ENCODE results near the gene RPS19BP1.
A peak's percentile ranks its signal among the peaks of the same experiment; 100 is the strongest.

RPS19BP1 gene

DNA sequence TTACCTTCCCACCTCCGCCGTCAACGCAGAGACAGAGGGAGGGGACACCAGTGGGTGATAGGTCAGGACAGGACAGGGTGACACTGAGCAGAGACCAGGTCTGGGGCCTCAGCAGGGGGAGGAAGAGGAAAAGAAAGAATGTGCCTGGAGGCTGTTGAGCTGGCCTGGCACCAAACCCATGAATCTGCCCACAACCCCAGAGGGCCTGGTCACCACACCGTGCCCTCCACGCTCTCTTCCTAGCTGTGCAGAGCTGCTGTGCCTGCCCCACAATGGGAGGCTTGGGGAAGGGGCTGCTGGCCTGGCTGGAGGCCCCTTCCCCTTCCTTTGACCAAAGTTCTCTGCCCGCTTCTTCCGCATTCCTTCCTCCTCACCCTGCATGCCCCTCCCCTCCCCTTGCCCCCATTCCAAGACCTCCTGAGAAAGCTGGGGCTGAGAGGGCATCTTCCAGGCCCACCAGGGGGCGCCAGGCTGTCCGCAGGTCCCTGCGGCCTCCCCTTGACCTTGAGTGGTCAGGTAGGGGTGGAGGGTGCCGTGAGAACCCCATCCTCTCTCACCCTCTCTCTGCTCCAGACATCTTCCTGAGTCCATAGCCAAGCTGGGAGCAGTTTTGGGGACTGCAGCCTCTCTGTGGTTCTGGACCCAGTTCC is 27.0 kb upstream of the RPS19BP1 start:
- DNase-seq (ENCODE audit: low read depth, low spot score): no peak

DNA sequence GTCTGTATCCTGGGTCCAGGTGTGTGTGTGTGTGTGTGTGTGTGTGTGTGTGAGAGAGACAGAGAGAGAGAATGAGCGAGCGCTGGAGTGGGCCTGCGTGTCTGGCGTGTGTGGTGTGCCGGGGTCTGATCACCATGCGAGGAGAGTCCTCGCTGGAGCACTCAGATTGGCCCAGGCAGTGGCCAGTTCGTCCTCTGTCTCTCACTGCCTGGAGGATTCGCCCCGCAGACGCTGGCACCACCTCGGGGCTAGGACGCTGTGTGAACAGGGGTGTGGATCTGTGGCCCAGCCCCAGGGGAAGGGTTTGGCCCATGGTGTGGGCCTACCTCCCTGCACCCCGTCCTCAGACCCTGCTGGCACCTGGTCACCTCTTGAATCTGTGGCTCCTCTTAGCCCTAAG is 26.4 kb upstream of the RPS19BP1 start:
- no peak for DNase-seq (ENCODE audit: low read depth, low spot score)

DNA sequence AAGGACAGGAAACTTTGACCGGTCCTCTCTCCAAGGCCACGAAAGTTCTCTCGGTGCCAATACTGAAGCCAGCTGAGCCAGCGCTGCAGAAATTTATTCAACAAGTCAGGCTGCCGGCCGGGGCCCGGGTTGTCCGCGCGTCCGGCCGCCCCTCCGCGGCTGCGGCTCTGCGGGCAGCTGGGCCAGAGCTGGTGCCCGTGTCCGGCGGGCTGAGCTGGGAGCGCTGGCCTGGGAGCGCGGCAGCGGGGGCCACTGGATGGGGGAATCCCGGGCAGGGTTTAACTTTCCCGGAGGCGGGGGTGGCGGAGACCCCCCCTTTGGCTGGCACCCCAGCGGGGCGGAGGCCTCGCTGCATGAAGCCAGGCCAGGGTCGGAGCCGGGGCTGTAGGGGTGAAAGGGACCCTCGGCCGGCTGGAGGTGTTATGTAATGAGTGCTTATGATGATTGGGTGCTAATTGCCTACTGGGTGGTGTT is 25.7 kb upstream of the RPS19BP1 start:
- DNase-seq (ENCODE audit: low read depth, low spot score): no peak

DNA sequence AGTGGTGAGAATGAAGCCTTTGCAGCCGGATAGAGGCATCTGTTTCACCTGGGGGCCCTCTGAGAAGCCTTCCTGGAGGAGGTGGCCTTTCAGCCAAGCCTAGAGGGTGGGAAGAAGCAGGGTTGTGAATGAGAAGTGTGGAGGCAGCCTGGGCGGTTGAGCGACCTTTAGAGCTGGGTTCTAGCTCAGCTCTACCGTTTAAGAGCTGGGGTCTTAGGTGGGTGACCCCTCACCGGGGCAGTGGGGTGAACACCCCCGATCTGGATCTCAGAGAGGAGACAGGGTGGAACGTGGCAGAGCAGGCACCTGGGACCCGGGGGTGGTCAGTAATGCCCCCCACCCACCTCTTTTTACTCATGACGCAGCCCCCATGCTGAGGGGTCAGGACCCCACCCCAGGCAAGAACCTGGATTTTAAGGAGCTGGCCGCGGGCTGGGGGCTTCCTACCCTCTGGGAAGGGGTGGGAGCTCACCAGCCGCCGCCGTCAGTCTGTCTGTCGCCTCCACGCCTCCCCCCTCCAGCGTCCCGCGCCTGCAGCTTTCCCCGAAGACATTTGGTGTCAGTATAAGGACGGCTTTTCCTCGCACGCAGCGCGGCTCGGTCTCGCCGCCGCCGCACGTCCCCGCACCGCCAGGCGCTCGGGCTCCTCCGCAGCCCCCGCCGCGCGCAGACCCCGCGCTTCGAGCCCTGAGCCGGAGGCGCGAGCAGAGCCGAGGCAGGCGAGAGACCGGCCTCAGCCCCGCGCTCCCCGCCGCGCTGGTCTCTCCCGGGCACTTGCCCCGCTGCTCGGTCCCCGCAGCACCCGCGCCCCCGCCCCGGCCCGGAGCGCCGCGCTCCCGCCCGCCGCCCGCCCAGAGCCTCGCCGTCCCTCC is 24.7 kb upstream of the RPS19BP1 start:
- no peak for DNase-seq (ENCODE audit: low read depth, low spot score)

DNA sequence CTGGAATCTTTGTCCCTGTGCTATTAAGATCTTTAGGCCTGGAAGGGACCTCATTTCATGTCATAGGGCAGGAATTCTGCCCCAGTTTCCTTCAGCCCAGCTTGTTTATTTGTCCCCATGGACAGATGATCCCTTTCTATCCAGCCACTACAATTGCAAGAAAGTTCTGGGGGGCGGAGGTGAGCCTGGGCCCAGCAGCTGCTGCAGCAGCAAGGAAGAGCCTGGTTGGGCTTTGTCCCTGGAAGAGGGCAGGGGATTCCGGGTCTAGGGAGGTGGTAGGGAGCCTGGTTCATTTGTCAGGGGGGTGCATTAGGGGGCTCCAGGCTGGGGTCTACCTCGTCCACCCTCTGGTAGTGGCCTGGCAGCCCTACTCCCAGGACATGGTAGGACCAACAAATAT is 21.6 kb upstream of the RPS19BP1 start:
- no peak for DNase-seq (ENCODE audit: low read depth, low spot score)

DNA sequence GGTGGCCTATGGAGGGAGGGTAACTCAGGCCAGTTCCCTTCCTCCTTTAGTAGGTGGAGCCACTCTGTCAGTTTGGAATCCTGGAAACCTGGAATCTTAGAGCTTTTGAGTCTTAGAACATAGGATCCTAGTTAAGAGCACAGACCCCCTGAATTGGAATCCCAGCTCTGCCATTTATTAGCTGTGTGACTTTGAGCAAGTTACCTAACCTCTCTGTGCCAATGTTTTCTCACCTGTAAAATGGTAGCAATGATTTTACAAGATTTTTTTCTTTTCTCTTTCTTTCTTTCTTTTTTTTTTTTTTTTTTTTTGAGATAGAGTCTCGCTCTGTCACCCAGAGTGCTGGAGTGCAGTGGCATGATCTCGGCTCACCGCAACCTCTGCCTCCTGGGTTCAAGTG is 20.9 kb upstream of the RPS19BP1 start:
- no peak for DNase-seq (ENCODE audit: low read depth, low spot score)

DNA sequence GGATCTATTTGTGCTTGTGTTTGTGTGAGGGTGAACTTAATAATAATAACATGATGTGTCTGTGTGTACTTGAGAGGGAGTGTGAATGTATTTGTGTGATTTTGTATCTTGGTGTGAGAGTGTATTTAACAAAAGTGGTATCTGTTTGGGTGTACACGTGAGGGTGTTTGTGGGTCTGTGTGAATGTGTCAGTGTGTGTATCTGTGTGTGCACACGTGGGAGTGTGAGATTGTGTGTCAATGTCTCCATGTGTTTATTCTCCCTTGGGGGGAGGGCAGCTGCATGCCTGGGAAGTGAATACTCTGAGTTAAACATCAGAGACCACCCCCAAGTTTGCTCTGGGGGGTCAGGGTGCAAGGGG is 15.0 kb upstream of the RPS19BP1 start:
- DNase-seq (ENCODE audit: low read depth, low spot score): no peak

DNA sequence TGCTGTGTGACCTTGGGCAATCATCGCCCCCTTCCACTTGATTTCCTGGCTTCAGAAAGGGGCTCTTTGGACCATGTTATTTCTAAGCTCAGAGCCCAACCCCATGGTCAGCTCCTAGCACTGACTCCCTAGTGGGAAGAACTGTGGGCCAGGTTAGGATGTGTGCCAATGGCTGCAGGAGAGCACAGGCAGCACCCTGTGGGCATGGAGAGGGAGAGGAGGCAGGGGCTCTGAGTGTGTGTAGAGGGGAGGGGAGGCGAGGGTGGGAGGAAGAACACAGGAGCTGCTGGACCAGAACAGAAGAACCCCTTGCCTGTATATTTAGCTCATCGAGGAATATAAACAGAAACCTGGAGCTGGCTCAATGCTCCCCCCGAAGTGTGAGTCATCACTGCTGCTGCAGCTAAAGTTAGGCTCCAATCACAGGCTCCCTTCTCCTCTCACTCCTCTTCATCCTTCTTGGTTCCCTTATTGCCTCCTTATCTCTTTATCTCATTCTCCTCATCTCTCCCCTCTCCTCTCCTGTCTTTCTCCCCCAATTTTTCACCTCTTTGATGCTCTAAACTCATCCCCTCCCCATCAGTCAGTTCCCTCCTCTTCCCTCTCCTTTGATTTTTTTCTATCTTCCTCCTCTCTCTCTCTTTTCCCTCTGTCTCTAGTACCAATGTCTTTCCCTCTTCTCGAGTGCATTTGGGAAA is 14.5 kb upstream of the RPS19BP1 start:
- no peak for DNase-seq (ENCODE audit: low read depth, low spot score)

DNA sequence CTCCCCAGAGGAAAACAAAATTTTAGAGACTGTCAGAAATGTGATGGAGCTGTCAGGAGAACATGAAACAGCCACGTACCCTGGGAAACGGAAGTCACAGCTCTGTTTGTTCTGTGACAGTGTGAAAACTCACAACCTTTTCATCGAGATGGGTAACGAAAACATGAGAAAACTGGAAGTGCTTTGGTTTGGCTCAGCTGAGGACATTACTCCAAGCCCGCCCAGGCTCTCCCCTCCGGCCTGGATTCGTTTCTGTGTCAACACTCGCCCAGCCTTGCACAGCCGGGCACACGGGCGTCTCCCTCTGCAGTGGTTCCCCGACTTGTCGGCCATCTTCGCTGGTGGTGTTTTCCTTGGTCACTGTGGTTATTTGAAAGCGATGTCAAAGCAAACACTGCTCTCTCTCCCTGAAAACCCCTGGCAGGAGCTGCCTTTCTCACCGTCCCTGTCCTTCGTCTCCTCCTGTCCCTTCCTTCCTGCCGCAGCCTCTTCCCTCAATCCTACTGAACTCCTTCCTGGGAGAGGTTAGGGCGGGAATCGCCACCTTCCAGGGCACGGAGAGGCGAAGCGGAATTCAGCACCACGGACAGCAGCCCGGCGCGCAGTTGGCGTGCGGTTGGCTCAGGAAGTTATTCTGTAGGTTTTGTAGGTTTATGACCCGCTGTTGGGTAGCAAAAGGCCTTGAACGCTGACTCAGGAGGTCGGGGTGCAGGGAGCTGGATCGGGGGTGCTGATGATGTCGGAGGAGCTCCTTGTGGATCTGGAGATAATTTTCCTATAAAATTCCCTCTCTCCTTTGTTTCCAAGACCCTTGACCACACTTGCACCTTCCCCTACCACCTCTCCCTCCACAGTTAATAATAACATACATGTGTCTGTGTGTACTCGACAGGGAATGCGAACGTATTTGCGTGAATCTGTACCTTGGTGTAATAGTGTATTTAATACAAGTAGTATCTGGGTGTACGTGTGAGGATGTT is 13.1 kb upstream of the RPS19BP1 start:
- peak; percentile 24 for DNase-seq (ENCODE audit: low read depth, low spot score)

DNA sequence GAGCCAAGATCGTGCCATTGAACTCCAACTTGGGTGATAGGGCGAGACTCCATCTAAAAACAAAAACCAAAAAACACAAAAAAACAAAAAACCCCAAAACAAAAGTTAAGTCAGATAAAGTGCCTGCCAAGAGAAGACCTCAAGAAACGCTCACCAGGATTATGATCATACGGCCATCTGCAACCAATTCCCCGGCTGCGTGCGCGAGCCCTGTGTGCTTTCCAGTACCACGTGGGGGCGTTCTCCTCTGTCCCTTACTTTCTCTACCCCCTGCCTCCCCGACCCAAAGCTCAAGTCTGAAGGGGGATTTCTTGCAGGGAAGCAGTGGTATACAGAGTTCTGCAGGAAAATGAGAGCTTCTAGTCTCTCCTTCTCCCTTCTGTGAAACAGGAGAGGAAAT is 10.5 kb upstream of the RPS19BP1 start:
- DNase-seq (ENCODE audit: low read depth, low spot score): no peak

DNA sequence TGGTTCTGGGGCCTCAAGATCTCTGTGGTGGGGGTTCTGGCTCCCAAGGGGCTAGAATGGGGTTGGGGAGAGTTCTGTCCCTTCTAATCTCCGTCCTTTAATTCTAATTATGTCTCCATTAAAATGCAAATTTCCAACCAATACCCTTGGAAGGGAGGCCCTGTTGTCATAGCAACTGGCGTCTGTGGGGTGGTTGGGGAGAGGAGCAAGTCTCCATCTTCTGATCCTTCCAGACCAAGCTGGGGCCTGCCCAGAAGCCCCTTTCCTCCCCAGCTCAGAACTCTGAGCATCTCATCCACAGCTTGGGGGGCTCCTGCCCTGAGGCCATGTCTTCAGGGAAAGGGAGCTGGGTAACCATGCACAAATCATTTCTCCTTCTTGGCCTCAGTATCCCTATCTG is 5.4 kb upstream of the RPS19BP1 start:
- no peak for DNase-seq (ENCODE audit: low read depth, low spot score)

DNA sequence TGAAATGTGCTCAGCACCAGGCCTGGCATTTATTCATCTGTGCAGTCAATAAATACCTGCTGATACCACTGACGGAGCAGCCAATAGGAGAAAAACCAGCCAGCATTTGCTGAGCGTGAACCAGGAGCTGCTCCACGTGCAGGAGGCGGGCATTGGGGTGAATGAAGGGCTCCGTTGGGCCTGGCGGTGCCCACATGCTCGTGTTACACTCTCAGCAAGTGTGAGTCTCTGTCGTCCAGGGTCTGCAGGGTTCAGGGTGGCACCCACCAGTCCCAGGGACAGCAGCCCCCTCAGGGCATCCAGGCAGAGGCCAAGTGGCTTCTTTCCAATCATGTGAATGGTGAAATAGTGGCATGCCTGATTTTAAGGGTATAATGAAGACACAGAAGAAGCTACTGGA is 4.2 kb upstream of the RPS19BP1 start:
- DNase-seq (ENCODE audit: low read depth, low spot score): no peak

DNA sequence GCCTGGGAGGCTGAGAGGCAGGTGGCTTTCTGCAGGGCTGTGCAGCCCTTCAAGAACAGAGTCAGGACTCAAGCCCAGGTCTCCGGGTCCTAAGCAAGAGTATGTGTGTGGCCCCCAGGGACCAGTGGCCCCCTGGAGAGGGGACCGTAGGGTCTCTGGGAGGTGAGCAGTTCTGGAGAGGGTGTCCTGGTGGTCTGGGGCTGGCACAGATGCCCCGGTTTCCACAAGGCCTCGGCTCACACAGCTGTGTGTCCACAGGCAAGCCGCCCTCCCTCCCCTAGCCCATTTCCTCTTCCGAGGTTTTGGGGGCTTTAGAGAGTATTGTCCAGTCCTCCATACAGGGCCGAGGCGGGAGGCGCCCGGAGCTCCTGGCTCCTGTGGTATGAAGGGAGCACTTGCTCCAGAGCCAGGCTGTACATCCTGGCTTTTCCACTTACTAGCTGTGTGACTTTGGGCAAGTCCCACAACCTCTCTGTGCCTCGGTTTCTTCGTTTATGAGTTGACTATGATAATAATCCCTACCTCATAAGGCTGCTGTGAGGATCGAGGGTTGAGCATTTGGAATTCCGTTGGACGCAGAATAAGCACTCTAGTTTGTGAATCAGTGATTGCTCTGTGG is 3.4 kb upstream of the RPS19BP1 start:
- no peak for DNase-seq (ENCODE audit: low read depth, low spot score)

DNA sequence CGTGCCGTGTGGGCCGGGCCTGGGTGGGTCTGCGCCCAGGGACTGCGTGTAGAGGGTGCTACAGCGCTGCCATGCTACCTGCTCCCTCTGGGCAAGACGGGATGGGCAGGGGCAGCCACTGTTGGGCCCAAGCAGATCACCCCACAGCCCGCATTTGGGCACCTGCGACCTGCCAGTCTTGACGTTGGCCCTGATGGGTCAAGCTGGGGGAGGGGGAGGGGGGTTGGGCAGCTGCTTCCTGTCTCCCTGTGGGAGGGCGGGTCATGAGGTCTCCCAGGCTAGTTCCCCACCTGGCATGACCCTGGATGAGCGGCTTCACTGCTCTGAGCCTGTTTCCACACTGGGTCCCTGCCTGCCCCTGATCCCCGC is 2.8 kb upstream of the RPS19BP1 start:
- DNase-seq (ENCODE audit: low read depth, low spot score): no peak

DNA sequence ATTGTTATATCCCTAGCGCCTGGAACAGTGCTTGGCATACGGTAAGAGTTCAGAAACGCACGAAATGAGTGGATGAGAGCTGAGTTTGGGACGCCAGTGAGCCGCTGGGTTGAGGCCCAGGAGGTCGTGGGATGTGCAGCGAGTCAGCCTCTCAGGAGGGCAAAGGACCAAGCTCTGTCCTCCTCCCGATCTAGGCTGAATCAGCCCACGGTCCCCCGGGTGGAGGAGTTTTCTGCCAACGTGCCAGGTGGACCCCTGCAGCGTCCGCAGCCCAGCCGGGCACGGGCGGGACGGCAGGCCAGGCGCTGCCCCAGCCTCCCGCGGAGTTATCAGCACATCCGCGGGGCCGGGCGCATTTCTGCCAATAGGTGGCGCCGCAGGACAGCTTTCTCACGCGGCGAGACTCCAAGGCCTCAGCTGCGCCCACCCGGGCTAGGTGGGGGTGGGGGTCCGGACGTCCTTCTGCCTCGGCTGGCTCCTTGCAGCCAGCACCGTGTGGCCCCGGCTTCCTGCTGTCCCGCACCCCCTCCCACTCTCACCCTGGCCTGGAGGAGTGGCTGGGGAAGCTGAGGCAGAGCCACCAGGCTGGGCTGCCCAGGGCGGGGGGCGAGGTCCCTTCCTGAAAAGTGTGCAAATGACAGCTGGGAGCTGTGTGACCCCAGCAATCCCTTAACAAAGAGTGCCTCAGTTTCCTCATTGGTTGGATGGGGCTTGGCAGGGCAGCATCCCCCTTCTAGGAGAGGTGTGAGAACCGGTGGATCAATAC is 2.2 kb upstream of the RPS19BP1 start:
- peak; percentile 60 for DNase-seq (ENCODE audit: low read depth, low spot score)

DNA sequence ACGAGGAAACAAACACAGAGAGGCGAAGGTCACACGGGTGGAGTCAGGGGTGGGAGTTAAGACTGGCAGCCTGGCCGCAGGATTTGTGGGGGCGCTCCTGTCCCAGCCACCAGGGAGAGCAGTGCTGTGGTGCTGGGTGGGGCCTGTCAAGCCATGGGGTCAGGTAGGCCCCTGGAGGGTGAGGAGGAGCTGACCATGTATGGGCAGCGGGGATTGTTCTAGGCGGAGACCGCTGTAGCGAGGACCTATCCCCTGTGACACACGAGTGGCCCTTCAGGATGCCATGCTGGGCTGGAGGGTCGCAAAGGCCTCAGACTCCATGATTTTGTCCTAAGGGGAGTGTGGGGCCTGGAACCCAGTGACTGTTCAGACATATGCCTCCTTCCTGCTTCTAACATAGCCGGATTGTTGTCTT is 1.6 kb upstream of the RPS19BP1 start:
- DNase-seq (ENCODE audit: low read depth, low spot score): no peak

DNA sequence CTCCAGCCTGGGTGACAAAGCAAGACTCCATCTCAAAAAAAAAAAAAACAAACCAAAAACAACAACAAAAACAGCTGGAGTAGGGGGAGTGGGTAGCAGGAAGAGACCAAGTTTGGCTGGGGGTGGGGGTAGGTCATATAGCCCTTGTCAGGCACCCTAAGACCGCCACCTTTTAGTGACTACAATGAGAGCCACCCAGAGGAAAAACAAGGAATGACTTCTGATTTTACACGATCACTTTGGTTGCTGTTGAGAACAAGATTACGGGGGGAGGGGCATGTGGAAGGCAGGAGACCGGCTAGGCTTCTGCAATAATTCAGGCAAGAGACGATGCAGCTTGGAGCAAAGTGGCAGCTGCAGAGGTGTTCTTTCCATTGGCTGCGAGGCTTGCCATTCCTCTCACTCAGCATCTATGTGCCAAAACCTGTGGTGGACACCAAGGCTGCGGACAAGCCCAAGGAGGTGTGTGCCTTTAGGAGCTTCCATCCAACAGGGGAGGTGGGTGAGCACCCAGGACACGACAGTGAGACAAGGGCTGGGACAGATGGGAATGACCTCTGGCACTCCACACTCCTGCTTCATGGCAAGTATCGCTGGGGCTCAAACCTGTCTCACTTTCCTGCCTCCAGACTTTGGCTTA is 1.7 kb downstream of the RPS19BP1 start:
- DNase-seq (ENCODE audit: low read depth, low spot score): no peak

DNA sequence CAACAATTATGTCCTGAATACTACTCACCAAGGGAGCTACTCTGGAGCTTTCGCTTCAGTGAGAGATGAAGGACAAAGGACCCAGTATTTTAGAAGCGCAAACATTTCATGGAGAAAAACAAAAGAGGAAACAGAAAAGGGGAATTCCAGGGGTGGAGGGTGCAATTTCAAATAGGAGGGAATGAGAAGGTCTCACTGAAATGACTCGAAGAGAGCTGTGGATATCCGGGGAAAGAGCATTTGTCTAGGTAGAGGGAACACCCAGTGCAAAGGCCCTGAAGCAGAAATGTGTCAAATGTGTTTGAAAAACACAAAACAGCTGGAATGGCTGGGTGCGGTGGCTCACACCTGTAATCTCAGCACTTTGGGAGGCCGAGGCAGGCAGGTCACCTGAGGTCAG is 2.4 kb downstream of the RPS19BP1 start:
- DNase-seq (ENCODE audit: low read depth, low spot score): no peak

DNA sequence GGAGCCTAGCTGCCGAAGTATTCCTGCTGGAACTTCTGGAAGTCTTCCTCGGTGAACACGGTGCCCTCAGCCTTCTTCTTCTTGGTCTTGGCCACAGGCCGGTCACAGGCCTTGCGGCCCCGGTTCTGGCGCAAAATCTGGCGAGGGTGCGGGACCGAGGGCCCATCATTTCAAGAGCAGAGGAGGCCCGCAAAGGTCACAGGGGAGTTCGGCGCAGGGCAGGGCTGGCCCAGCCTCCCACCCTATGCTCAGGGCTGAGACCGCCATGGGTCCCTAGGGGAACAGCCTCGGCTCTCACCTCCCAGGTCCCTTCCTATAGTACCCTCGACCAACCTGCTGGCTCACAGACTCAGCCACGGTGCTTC is 3.1 kb downstream of the RPS19BP1 start:
- no peak for DNase-seq (ENCODE audit: low read depth, low spot score)

Measured in activated naive CD8-positive, alpha-beta T cell treated with anti-CD3 and anti-CD28 coated beads, Interleukin-2, amount 50 U/mL, for 16 hours (primary cell).